WTC11 (cell line): ENCODE measurements around the gene FRA10AC1.

ENCODE experiments used
- FOXK1 ChIP-seq: sonication (generic); formaldehyde crosslinking; IDR thresholded peaks from 2 replicates; pipeline ENCODE4 v1.8.0; 2022; ENCODE audit warnings: mild to moderate bottlenecking, moderate library complexity, missing genetic modification reagents
- JUN ChIP-seq: sonication (generic); formaldehyde crosslinking; IDR thresholded peaks from 2 replicates; pipeline ENCODE4 v1.8.0; 2023; ENCODE audit warnings: mild to moderate bottlenecking, missing genetic modification reagents
- RORB ChIP-seq: fragments of 250-450 bp; sonication (Bioruptor Pico); IDR thresholded peaks from 2 replicates; pipeline ENCODE4 v1.9.0; 2021; ENCODE audit warnings: mild to moderate bottlenecking
- SMAD3 ChIP-seq: sonication (generic); formaldehyde crosslinking; IDR thresholded peaks from 2 replicates; pipeline ENCODE4 v1.8.0; 2022; ENCODE audit warnings: missing genetic modification reagents, mild to moderate bottlenecking, borderline replicate concordance
- ZNF121 ChIP-seq: sonication (generic); formaldehyde crosslinking; IDR thresholded peaks from 2 replicates; pipeline ENCODE4 v1.8.0; 2023; ENCODE audit warnings: missing genetic modification reagents
- ZNF671 ChIP-seq: fragments of 250-450 bp; sonication (Bioruptor Pico); IDR thresholded peaks from 2 replicates; pipeline ENCODE4 v1.8.0; 2021; ENCODE audit warnings: mild to moderate bottlenecking
- TF ChIP-seq, protein P1 (sequence below): sonication (generic); formaldehyde crosslinking; IDR thresholded peaks from 2 replicates; pipeline ENCODE4 v1.8.0; 2023; ENCODE audit warnings: missing genetic modification reagents, mild to moderate bottlenecking, borderline replicate concordance
- TF ChIP-seq, protein P2 (sequence below): fragments of 200-600 bp; IDR thresholded peaks from 2 replicates; pipeline ENCODE4 v1.8.0; 2022; ENCODE audit warnings: antibody characterized with exemption
- TF ChIP-seq, protein P3 (sequence below): fragments of 250-450 bp; sonication (Bioruptor Pico); IDR thresholded peaks from 2 replicates; pipeline ENCODE4 v1.9.0; 2021; ENCODE audit warnings: moderate library complexity, mild to moderate bottlenecking, inconsistent platforms, borderline replicate concordance
- TF ChIP-seq, protein P4 (sequence below): sonication (generic); formaldehyde crosslinking; IDR thresholded peaks from 2 replicates; pipeline ENCODE4 v1.8.1; 2022; ENCODE audit warnings: mild to moderate bottlenecking, missing genetic modification reagents, moderate library complexity, borderline replicate concordance
- TF ChIP-seq, protein P5 (sequence below): sonication (generic); formaldehyde crosslinking; IDR thresholded peaks from 2 replicates; pipeline ENCODE4 v1.8.1; 2022; ENCODE audit warnings: low read depth, mild to moderate bottlenecking, moderate library complexity, missing genetic modification reagents, borderline replicate concordance
- TF ChIP-seq, protein P6 (sequence below): sonication (generic); formaldehyde crosslinking; IDR thresholded peaks from 2 replicates; pipeline ENCODE4 v1.8.1; 2022; ENCODE audit warnings: low read depth, missing genetic modification reagents, borderline replicate concordance
- TF ChIP-seq, protein P7 (sequence below): sonication (generic); formaldehyde crosslinking; IDR thresholded peaks from 2 replicates; pipeline ENCODE4 v1.8.0; 2022; ENCODE audit warnings: mild to moderate bottlenecking, missing genetic modification reagents

DNA sequence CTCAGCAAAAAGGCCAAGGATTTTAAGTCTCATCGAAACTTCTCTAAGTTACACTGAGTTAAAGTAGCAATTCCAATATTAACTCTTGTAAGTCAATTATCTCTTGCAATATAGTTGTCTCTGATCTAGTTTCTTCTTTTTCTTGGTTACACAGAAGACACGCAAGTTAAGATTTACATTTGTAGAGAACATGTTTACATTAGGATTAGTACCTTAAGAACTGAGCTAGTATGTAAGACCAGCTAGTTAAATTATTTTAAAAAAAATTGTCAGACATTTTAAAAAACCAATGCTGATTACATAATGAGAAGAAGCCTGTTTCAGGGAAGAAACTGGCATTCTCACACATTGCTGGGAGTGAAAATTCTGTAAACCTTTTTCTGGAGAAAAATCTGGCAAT, 31.4 kb downstream of the FRA10AC1 start:
- TF ChIP-seq, protein P1, sequence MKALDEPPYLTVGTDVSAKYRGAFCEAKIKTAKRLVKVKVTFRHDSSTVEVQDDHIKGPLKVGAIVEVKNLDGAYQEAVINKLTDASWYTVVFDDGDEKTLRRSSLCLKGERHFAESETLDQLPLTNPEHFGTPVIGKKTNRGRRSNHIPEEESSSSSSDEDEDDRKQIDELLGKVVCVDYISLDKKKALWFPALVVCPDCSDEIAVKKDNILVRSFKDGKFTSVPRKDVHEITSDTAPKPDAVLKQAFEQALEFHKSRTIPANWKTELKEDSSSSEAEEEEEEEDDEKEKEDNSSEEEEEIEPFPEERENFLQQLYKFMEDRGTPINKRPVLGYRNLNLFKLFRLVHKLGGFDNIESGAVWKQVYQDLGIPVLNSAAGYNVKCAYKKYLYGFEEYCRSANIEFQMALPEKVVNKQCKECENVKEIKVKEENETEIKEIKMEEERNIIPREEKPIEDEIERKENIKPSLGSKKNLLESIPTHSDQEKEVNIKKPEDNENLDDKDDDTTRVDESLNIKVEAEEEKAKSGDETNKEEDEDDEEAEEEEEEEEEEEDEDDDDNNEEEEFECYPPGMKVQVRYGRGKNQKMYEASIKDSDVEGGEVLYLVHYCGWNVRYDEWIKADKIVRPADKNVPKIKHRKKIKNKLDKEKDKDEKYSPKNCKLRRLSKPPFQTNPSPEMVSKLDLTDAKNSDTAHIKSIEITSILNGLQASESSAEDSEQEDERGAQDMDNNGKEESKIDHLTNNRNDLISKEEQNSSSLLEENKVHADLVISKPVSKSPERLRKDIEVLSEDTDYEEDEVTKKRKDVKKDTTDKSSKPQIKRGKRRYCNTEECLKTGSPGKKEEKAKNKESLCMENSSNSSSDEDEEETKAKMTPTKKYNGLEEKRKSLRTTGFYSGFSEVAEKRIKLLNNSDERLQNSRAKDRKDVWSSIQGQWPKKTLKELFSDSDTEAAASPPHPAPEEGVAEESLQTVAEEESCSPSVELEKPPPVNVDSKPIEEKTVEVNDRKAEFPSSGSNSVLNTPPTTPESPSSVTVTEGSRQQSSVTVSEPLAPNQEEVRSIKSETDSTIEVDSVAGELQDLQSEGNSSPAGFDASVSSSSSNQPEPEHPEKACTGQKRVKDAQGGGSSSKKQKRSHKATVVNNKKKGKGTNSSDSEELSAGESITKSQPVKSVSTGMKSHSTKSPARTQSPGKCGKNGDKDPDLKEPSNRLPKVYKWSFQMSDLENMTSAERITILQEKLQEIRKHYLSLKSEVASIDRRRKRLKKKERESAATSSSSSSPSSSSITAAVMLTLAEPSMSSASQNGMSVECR (CRISPR knock-in tag), result no peak
- TF ChIP-seq ZNF121 (CRISPR knock-in tag) (no peak), SMAD3 (CRISPR knock-in tag) (no peak), ZNF671 (CRISPR knock-in tag) (no peak), JUN (CRISPR knock-in tag) (no peak), RORB (CRISPR knock-in tag) (no peak), FOXK1 (CRISPR knock-in tag) (no peak)
- TF ChIP-seq, protein P2, sequence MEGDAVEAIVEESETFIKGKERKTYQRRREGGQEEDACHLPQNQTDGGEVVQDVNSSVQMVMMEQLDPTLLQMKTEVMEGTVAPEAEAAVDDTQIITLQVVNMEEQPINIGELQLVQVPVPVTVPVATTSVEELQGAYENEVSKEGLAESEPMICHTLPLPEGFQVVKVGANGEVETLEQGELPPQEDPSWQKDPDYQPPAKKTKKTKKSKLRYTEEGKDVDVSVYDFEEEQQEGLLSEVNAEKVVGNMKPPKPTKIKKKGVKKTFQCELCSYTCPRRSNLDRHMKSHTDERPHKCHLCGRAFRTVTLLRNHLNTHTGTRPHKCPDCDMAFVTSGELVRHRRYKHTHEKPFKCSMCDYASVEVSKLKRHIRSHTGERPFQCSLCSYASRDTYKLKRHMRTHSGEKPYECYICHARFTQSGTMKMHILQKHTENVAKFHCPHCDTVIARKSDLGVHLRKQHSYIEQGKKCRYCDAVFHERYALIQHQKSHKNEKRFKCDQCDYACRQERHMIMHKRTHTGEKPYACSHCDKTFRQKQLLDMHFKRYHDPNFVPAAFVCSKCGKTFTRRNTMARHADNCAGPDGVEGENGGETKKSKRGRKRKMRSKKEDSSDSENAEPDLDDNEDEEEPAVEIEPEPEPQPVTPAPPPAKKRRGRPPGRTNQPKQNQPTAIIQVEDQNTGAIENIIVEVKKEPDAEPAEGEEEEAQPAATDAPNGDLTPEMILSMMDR, result no peak
- TF ChIP-seq, protein P3, sequence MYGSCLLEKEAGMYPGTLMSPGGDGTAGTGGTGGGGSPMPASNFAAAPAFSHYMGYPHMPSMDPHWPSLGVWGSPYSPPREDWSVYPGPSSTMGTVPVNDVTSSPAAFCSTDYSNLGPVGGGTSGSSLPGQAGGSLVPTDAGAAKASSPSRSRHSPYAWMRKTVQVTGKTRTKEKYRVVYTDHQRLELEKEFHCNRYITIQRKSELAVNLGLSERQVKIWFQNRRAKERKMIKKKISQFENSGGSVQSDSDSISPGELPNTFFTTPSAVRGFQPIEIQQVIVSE, result no peak
- TF ChIP-seq, protein P4, sequence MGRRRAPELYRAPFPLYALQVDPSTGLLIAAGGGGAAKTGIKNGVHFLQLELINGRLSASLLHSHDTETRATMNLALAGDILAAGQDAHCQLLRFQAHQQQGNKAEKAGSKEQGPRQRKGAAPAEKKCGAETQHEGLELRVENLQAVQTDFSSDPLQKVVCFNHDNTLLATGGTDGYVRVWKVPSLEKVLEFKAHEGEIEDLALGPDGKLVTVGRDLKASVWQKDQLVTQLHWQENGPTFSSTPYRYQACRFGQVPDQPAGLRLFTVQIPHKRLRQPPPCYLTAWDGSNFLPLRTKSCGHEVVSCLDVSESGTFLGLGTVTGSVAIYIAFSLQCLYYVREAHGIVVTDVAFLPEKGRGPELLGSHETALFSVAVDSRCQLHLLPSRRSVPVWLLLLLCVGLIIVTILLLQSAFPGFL (CRISPR knock-in tag), result no peak
- TF ChIP-seq, protein P5, sequence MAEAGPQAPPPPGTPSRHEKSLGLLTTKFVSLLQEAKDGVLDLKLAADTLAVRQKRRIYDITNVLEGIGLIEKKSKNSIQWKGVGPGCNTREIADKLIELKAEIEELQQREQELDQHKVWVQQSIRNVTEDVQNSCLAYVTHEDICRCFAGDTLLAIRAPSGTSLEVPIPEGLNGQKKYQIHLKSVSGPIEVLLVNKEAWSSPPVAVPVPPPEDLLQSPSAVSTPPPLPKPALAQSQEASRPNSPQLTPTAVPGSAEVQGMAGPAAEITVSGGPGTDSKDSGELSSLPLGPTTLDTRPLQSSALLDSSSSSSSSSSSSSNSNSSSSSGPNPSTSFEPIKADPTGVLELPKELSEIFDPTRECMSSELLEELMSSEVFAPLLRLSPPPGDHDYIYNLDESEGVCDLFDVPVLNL, result no peak
- TF ChIP-seq, protein P6, sequence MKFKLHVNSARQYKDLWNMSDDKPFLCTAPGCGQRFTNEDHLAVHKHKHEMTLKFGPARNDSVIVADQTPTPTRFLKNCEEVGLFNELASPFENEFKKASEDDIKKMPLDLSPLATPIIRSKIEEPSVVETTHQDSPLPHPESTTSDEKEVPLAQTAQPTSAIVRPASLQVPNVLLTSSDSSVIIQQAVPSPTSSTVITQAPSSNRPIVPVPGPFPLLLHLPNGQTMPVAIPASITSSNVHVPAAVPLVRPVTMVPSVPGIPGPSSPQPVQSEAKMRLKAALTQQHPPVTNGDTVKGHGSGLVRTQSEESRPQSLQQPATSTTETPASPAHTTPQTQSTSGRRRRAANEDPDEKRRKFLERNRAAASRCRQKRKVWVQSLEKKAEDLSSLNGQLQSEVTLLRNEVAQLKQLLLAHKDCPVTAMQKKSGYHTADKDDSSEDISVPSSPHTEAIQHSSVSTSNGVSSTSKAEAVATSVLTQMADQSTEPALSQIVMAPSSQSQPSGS (CRISPR knock-in tag), result no peak
- TF ChIP-seq, protein P7, sequence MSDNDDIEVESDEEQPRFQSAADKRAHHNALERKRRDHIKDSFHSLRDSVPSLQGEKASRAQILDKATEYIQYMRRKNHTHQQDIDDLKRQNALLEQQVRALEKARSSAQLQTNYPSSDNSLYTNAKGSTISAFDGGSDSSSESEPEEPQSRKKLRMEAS (CRISPR knock-in tag), result no peak
